AG10803 (cell line): ENCODE data around the gene ASB3.

Experiments used
- DNase-seq: peaks from one replicate; pipeline ENCODE4 v3.0.0; 2010; ENCODE audit warnings: low read depth
- H3K4me3 ChIP-seq: 2 replicates; pipeline ENCODE4 v1.5.1; 2011; ENCODE audit warnings: mild to moderate bottlenecking, low read length, control low read depth
- TF ChIP-seq, protein P1 (sequence below): conservative IDR thresholded peaks from 2 replicates; pipeline ENCODE4 v1.5.1; 2011; ENCODE audit warnings: mild to moderate bottlenecking, low read length, control low read depth, inconsistent platforms

The ASB3 gene

DNA sequence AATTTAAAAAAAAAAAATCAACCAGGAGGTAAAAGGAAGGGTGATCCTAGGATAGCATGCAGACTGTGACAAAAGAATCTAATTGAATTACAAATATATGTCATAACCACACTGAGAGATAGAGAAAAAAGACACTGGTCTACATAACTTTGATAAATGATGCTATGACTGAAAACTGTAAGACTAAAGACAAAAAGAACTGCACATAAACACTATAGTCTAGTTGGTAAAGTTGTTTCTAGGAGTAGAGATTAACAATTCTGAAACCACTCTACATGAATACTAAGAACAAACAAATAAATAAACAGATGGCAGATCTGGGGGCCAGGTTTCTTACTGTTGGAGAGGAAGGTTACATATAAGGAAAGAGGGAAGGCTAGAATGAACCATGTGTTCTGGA lies 33.7 kb downstream of the ASB3 start:
- H3K4me3 ChIP-seq: no peak overlapping the region
- DNase-seq: no peak
- TF ChIP-seq, protein P1, sequence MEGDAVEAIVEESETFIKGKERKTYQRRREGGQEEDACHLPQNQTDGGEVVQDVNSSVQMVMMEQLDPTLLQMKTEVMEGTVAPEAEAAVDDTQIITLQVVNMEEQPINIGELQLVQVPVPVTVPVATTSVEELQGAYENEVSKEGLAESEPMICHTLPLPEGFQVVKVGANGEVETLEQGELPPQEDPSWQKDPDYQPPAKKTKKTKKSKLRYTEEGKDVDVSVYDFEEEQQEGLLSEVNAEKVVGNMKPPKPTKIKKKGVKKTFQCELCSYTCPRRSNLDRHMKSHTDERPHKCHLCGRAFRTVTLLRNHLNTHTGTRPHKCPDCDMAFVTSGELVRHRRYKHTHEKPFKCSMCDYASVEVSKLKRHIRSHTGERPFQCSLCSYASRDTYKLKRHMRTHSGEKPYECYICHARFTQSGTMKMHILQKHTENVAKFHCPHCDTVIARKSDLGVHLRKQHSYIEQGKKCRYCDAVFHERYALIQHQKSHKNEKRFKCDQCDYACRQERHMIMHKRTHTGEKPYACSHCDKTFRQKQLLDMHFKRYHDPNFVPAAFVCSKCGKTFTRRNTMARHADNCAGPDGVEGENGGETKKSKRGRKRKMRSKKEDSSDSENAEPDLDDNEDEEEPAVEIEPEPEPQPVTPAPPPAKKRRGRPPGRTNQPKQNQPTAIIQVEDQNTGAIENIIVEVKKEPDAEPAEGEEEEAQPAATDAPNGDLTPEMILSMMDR: no peak

DNA sequence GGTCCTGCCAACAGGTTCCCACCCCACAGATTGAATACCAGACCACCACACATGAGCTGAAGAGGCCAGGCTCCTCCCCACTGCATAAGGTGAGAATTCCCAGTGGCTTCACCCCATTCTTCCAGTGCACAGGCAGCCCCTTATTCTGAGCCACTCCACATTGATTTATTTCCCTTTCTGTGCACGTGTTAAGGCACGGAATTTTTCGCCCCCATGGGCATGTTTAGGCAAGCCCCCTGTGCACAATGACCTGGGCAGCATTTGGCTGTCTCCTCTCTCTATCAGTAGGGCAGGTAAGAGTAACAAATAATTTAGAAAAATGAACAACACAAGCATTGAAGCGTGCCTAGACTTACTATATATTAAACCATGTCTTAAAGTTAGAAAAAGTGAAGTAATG lies 34.4 kb downstream of the ASB3 start:
- TF ChIP-seq, protein P1: no peak
- DNase-seq: no peak

DNA sequence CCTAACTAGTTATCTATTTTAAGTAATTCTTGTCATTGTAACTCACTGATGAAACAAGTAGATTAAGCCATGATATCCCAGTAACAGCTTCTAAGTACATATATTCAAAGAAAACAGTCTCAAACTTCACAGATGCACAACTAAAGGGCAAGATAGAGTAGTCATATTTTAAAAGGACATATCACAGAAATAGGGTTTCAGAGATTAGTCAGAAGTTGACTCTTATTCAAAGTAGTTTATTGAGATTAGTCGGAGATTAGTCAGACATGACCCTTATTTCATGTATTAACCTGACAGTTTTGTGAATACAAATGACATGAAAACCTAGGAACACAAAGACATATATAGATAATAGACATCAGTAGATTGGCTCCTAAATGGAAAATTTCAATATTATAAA lies 35.0 kb downstream of the ASB3 start:
- no peak for DNase-seq
- TF ChIP-seq, protein P1: no peak
- H3K4me3 ChIP-seq: no peak overlapping the region

More for the DNA sequence above, 34.4 kb downstream of the ASB3 start:
- H3K4me3 ChIP-seq: no peak overlapping the region

DNA sequence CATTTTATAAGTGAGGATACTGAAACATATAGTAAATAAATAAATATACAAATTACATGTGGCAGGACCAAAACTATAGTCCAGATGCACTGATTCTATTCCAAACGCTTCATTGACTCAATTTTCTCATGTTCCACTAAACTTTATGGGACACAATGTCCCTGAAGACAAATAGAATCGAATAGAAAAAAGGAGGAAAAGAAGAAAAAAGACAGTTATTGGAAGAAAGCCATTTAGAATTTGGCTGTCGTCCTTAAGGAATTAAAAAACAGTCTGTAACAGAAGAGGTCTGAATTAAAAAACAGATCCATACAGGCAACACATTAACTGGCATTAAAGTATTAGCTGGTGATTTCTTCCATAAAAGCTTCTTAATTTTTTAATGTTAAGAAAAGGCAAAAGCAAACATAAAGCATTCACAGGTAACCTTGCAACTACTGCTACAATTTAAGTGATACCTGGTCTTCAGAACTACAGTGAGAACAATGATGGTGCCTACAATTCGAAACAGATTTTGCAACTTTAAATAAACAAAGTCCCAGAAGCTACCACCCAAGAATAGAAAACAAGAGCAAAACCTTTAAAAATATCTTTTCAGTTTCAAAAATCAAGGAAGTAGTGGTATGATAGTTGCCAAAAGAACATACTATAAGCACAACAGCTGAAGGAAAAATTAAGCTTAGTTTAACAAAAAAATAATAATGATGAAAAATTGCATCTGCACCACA lies 36.5 kb downstream of the ASB3 start:
- no peak for DNase-seq
- TF ChIP-seq, protein P1: no peak
- no peak overlapping the region for H3K4me3 ChIP-seq

DNA sequence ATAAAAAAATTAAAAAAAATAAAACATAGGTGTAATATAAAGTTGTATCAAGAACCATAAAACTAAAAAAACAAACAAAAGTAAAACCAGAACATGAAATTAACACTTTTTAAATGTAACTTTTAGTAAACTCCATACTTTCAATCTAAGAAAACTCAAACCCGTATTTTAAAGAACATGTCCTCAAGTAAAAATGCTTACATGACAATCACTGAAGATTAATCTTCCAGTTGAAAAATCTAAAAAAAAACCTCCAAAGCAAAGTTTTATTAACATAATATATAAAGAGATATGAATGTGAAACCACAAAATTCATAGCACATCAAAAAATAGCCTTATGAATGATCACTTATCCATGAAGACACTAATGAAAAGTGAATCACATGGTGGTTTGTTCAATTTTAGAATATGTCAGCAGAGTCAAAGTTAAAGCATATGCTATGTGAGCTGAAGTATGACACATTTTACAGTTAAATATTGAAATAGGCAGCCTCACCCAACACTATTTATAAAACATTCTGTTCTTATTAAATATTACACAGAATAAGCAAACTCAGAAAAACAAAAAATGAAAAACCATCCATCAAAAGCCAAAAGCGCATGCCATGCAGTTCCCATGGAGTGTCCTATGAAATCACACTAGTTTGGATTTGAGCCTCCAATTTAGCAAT lies 42.2 kb downstream of the ASB3 start:
- peak; percentile 4 for DNase-seq
- H3K4me3 ChIP-seq: no peak overlapping the region

DNA sequence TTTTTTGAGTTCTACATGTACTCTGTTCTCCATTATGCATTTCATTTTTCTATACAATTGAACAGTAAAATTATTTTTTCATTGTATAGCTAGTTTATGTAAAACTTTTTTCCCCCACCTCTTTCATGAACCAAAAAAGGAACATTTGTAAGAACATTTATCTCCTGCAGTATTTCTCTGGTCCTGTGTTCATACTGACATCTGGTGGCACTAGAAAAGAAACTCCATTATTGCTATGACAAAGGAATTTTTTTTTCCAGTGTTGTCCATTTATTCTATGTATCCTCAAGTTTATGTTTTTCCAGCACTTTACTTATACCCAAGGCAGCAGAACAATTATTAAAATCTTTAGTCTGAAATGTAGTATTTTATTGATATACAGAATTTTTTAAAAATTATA lies 46.6 kb downstream of the ASB3 start:
- H3K4me3 ChIP-seq: no peak overlapping the region
- DNase-seq: peak; percentile 53
- TF ChIP-seq, protein P1: peak; percentile 53

More for the DNA sequence above, 42.2 kb downstream of the ASB3 start:
- TF ChIP-seq, protein P1: no peak

DNA sequence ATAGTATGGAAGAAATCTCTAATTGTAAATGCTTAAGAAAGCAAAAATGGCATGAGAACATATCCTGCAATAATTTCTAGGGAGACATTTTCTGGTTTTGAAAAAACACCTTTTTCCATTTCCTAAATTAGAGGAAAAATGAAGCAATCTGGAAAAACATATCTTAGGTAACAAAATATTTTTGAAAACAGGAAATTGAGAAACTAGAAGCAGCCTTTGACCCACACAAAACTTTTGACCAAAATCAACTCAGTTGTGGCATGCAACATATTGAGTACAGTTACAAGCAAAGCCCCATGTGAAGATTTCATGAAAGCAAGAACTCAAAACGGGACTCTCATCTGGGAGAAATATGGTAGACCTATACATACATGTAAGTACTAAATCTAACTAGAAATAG lies 47.7 kb downstream of the ASB3 start:
- no peak overlapping the region for H3K4me3 ChIP-seq
- TF ChIP-seq, protein P1: no peak
- DNase-seq: peak; percentile 6
